ENCODE results near the gene SWT1.

SWT1 gene

GRCh38 chr1:185156854-185157598, at the start of gene SWT1, which contains the start of gene TRMT1L:
Gene SWT1 (plus strand): TSS chr1:185157167. CDS start chr1:185160842, 3,675 bp downstream.
Gene TRMT1L (minus strand): TSS chr1:185156953. CDS start chr1:185156712, 241 bp downstream.
- DNase-seq, result peak; percentile 99

DNA sequence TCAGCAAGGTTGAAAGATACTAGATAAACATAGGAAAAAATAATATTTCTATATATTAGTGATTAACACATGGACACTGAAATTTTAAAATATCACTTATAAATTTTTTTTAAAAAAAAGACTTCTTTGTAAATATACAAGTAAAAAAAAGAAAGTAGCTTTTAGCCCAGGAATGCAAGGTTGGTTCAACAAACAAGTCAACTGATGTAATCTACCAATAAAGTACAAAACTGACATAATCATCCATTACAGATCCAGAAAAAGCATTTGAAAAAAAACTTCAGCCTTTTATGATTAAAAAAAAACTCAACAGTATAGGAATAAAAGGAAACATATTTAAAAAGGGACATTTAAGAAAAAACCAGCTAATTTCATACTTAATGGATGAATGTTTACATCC, 48.6 kb upstream of the SWT1 start:
- DNase-seq, result peak; percentile 47

- DNase-seq, result no peak
These were observed 46.8 kb upstream of the SWT1 start for GRCh38 chr1:185110145-185110544.

- no peak for DNase-seq
These were observed 45.1 kb upstream of the SWT1 start for GRCh38 chr1:185111873-185112272.

- DNase-seq, result no peak
These were observed 44.6 kb upstream of the SWT1 start for GRCh38 chr1:185112356-185112755.

DNA sequence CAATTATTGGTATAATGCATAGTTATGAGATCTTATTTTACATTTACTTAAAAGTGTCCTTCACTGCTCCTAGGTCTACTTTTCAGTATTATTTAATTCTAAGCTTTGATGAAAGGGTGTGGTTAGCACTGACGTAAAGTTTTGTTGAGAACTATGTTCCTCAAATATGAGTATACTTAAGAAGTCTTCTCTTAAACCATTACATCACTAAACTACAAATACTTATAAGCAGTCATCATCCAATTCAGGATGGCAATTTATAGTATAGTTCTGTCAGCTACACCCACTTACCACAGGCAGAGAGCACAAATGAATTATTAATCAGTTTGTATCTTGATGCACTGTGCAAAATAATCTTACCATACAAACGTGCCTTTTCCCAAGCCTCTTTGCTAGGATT, 27.3 kb upstream of the SWT1 start:
- DNase-seq, result no peak

DNA sequence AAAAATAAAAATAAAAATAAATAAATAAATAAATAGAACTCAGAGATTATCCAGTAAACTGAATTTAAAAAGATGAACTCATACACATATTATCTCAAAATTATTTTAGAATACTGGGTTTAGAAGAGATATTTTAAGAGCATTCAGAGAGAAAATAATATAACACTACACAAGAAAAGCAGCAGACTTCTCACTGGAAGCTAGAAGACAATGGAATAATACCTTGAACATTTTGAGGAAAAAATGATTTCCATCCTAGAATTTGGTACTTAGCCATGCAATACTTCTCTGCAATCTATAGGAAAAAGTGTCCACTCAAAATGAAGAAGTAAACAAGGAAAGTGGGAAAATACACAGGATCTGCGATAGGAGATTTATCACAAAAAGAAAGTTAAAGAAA, 24.4 kb upstream of the SWT1 start:
- DNase-seq, result no peak

DNA sequence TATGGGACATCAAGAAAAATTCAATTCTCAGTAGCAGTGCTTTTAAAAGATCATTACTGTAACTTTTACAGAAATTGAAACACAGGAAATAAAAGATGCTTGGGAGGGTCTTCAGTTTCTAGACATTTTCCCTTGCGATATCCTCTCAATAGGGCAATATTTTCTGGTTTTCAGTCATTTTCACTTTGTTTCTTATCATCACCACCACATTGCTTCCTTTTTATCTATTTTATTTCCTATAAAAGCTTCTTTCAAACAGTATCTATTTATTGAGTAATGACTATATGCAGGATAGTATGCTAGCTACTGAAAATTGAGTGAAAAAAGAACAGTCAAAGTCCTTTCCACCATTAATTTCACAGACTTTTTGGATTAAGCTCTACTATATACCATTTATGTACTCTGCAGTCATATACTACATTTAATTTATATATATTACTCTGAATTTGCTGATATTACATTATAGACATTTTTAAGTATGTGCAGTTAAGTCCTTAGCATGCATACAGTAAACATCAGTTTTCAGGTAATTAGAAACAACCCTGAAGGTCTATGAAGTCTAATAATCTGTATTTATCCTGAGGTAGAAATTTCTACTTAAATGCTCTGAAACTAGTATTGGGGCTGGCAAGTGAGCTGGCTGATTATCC, 18.9 kb upstream of the SWT1 start:
- DNase-seq, result peak; percentile 58

GRCh38 chr1:185139246-185139645, 17.7 kb upstream of the SWT1 start:
- DNase-seq, result no peak

DNA sequence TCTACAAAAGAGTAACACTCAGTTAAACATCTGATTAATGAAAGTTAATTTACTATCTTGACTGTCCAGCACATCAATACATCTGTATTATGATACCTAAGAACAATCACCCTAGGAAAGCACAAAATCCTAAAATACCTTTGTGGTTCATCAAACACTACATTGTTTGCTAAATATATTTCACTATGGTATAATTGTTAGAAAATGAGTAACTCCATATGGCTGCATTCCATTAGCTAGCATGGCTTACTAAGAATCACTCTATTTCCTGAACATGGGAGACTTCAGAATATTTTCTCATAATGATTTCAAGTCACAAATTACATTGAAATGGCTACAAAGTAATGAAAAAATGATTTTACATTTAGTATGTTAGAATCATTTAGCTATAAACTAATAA, 12.7 kb upstream of the SWT1 start:
- no peak for DNase-seq

DNA sequence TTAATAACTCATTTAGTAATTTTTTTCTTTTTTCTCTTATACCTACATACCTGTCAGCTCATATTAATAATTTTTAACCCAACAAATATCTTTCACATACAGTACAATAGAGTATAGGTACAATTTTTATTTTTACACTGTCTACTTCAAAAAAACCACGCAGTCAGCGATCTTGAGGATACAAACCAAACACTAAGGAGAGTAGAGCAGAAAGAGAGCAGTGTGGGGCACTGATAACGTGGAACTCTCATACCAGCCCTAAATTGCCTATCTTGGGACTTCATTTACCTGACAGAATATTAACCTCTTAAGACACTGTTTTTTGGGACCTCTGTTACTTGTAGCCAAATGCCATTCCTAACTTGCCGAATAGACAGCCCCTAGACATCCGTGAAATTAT, 5.8 kb upstream of the SWT1 start:
- DNase-seq, result no peak

- DNase-seq, result peak; percentile 45
These were observed 4.7 kb upstream of the SWT1 start for GRCh38 chr1:185152187-185152767.

- DNase-seq, result peak; percentile 25
These were observed 2.0 kb upstream of the SWT1 start for GRCh38 chr1:185154912-185155513.

- peak; percentile 73 for DNase-seq
These were observed 1.2 kb upstream of the SWT1 start for GRCh38 chr1:185155600-185156287.

DNA sequence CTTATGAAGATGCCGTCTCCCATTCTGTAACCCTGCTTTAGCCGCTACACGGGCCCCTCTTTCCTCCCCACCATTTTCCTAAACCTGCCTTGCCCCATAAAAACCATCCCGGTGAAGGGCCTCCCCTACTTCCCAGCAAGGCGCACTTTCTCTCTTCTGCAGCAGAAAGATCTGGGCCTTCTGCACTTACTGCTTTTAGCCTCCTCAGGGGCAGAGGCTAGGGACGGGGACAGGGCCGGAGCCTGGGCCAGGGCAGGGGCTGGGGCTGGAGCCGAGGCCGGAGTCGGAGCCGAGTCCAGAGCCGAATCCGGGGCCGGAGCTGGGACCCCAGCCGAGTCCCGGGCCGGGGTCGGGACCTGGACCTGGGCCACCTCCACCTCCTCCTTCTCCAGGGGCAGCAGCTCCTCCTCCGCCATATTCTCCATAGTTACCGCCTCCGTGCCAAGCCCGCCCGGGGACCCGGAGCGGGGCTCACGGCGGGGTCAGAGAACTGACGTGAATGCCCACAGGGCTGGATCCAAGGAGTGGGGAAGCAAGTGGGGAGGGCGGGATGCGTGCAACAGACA, 596 bp upstream of the SWT1 start:
- DNase-seq, result peak; percentile 80

- peak; percentile 59 for DNase-seq
These were observed 839 bp downstream of the SWT1 start for GRCh38 chr1:185157599-185158412.

DNA sequence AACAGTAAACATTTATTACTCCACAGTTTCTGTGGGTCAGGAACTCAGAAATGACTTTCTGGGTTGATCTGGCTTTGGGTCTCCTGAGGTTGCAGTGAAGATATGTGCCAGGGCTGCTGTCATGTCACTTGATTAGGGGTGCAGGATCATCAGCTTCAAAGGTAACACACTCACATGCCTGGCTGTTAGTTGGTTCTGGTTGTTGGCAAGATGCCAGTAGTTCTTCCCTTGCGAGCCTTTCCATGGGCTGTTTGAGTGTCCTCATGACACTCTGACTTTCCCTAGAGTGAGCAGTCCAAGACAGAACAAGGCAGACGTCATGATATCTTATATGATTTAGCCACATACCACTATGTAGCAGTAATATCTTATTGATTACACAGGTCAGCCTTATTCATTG, 1.8 kb downstream of the SWT1 start:
- peak; percentile 30 for DNase-seq

DNA sequence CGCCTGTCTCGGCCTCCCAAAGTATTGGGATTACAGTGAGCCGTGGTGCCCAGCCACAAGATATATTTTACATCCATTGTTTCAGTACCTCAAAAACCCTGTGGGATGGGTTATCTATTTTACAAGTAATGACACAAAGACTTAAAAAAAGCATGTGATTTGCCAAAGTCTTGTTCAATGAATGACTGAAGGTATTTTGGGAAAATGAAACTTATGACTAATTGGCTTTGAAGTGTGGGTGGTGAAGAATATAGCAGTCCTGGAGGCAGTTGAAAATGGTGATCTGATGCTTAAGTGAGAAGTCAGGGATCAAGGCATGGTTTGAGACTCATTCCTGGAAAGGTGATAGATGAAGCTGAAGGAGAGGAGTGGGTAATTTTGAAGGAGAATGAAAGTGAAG, 3.0 kb downstream of the SWT1 start:
- DNase-seq, result peak; percentile 47

DNA sequence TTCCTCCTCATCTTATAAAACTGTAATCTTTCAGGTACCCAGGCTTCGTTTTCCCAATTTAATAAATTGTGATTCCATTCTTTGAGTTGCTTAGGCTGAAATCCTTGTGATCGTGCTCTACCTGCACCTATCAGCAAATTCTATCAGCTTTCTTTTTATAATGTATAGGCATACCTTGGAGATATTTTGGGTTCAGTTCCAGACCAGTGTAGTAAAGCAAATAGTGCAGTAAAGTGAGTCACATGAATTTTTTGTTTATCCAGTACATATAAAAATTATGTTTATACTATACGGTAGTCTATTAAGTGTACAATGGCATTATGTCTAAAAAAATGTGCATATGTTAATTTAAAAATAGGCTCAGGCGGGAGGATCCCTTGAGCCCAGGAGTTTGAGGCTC, 5.5 kb downstream of the SWT1 start:
- no peak for DNase-seq

DNA sequence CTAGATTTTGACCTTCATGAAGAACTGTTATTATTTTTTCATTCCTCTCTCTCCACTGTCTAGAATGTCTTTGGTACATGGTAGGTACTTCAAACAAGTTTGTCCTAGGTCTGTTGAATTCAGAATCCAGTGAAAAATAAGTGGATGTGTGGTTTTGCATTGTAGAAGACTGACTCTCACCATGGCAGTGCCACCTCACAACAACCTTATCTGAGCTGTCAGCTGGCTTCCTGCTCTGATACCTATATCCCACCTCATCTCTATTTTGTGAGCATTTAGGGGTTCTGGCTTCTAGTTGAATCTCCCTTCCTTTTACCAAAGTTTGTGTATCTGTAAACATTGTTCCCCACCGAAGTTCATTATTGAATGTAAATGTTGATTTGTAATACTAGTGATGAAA, 9.1 kb downstream of the SWT1 start:
- no peak for DNase-seq

GRCh38 chr1:185170291-185170848, 13.4 kb downstream of the SWT1 start:
- peak; percentile 93 for DNase-seq

DNA sequence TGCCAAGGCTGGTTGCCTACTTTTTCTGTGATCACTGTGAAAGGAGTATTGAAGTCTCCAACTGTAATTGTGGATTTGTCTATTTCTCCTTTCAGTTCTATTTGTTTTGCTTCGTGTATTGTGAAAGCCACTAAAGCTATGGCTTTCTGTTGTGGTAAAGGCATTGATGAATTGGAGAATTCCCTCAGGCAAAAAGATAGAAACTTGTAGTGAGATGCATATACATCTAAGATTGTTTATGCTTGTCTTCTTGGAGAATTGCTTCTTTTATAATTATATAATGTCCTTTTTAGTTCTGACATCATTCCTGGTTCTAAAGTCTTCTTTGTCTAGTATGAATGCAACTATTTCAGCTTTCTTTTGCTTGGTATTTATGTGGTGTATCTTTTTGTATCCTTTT, 36.8 kb downstream of the SWT1 start:
- no peak for DNase-seq
